MM.1S (cell line): ENCODE measurements around the gene CPD.

Experiments used
- DNase-seq: peaks from one replicate; pipeline ENCODE4 v3.0.0-alpha.2; 2015
- H2AFZ ChIP-seq: fragments of 300-600 bp; sonication (generic); 2 replicates; pipeline ENCODE4 v1.6.0; 2016; ENCODE audit warnings: antibody characterized with exemption, low read length
- H3F3A ChIP-seq: fragments of 300-600 bp; sonication (generic); 2 replicates; pipeline ENCODE4 v1.6.1; 2016; ENCODE audit warnings: mild to moderate bottlenecking, antibody characterized with exemption, low read length, moderate library complexity, mixed read lengths; ENCODE audit not compliant: insufficient read depth
- H3K27ac ChIP-seq: fragments of 300-600 bp; sonication (generic); 2 replicates; pipeline ENCODE4 v1.5.1; 2016; ENCODE audit warnings: mild to moderate bottlenecking, low read length
- H3K27me3 ChIP-seq: fragments of 300-600 bp; sonication (generic); replicated peaks from 2 replicates; pipeline ENCODE4 v1.6.0; 2016; ENCODE audit warnings: low read length; ENCODE audit not compliant: insufficient read depth
- H3K36me3 ChIP-seq: fragments of 300-600 bp; sonication (generic); replicated peaks from 2 replicates; pipeline ENCODE4 v1.6.1; 2016; ENCODE audit warnings: mild to moderate bottlenecking, low read length, mixed read lengths; ENCODE audit not compliant: insufficient read depth
- H3K4me1 ChIP-seq: fragments of 300-600 bp; sonication (generic); 2 replicates; pipeline ENCODE4 v1.6.1; 2016; ENCODE audit warnings: low read length, mixed read lengths
- H3K4me2 ChIP-seq: fragments of 300-600 bp; sonication (generic); 2 replicates; pipeline ENCODE4 v1.6.0; 2016; ENCODE audit warnings: low read depth, low read length
- H3K4me3 ChIP-seq: fragments of 300-600 bp; sonication (generic); 2 replicates; pipeline ENCODE4 v1.5.1; 2016; ENCODE audit warnings: low read length, mixed read lengths
- H3K79me2 ChIP-seq: fragments of 300-600 bp; sonication (generic); 2 replicates; pipeline ENCODE4 v1.6.1; 2016; ENCODE audit warnings: mixed run types, low read length, mixed read lengths
- H3K9ac ChIP-seq: fragments of 300-600 bp; sonication (generic); 2 replicates; pipeline ENCODE4 v1.6.1; 2016; ENCODE audit warnings: low read length, mixed read lengths
- H3K9me2 ChIP-seq: fragments of 300-600 bp; sonication (generic); replicated peaks from 2 replicates; pipeline ENCODE4 v1.6.1; 2016; ENCODE audit warnings: mild to moderate bottlenecking, low read length, mixed read lengths; ENCODE audit not compliant: insufficient read depth
- H3K9me3 ChIP-seq: fragments of 300-600 bp; sonication (generic); replicated peaks from 2 replicates; pipeline ENCODE4 v1.6.1; 2016; ENCODE audit warnings: mild to moderate bottlenecking, low read length, mixed read lengths; ENCODE audit not compliant: insufficient read depth
- H4K20me1 ChIP-seq: fragments of 300-600 bp; sonication (generic); 2 replicates; pipeline ENCODE4 v1.6.1; 2016; ENCODE audit warnings: mild to moderate bottlenecking, low read length, moderate library complexity, mixed read lengths; ENCODE audit not compliant: insufficient read depth
- CTCF ChIP-seq: fragments of 300-600 bp; sonication (generic); IDR thresholded peaks from 2 replicates; pipeline ENCODE4 v1.5.1; 2016; ENCODE audit warnings: antibody characterized with exemption, low read length, mixed read lengths
- EZH2 ChIP-seq: fragments of 300-600 bp; sonication (generic); optimal IDR thresholded peaks from 2 replicates; pipeline ENCODE3; 2017; ENCODE audit warnings: low read depth, mild to moderate bottlenecking, antibody characterized with exemption, low read length, mixed read lengths
- EZH2phosphoT487 ChIP-seq: fragments of 300-600 bp; sonication (generic); IDR thresholded peaks from 2 replicates; pipeline ENCODE4 v1.6.1; 2018; ENCODE audit warnings: antibody characterized with exemption, low read length

Gene CPD

GRCh38 chr17:30519166-30519565 is 140.4 kb downstream of the CPD start:
- no peak overlapping the region for H3K9ac ChIP-seq
- DNase-seq = no peak
- no peaks in the 10 kb centered on the region for H3K79me2 ChIP-seq
- no peaks in the 10 kb centered on the region for H3K27me3 ChIP-seq
- TF ChIP-seq CTCF = no peak
- no peak for TF ChIP-seq EZH2phosphoT487
- TF ChIP-seq EZH2 = no peak
- H3F3A ChIP-seq = no peaks in the 10 kb centered on the region
- H3K36me3 ChIP-seq = no peaks in the 10 kb centered on the region
- peaks cover 6% of the 10 kb centered on the region; the same call in 1 of the 2 replicates for H3K4me1 ChIP-seq
- no peaks in the 10 kb centered on the region for H3K9me3 ChIP-seq
- no peak overlapping the region for H3K4me2 ChIP-seq
- H3K9me2 ChIP-seq = no peaks in the 10 kb centered on the region
- no peaks in the 10 kb centered on the region for H4K20me1 ChIP-seq
- no peak overlapping the region for H3K4me3 ChIP-seq
- H2AFZ ChIP-seq = no peak overlapping the region
- no peak overlapping the region for H3K27ac ChIP-seq
